ES-I3 (cell line): ENCODE measurements around the gene PCSK6.
"Not testable (repeated sequence)": the region's sequence is repeated elsewhere in the genome, so short reads cannot be mapped to it uniquely, and the experiment has no call there.

ENCODE experiments used
- H3K36me3 ChIP-seq: 2 replicates; pipeline ENCODE4 v1.6.1; 2013; ENCODE audit warnings: mild to moderate bottlenecking, low read length, control low read depth, moderate library complexity; ENCODE audit not compliant: insufficient read depth
- H3K4me1 ChIP-seq: 2 replicates; pipeline ENCODE4 v1.6.1; 2013; ENCODE audit warnings: mild to moderate bottlenecking, control low read depth, low read length; ENCODE audit not compliant: insufficient read depth
- H3K9ac ChIP-seq: 2 replicates; pipeline ENCODE4 v1.6.1; 2013; ENCODE audit warnings: low read depth, mild to moderate bottlenecking, low read length, moderate library complexity
- H3K9me3 ChIP-seq: 2 replicates; pipeline ENCODE4 v1.6.1; 2013; ENCODE audit warnings: mild to moderate bottlenecking, low read length, moderate library complexity; ENCODE audit not compliant: control insufficient read depth, insufficient read depth

Gene PCSK6

GRCh38 chr15:101427606-101428487, 61.7 kb downstream of the PCSK6 start:
- H3K36me3 ChIP-seq, result no peaks in the 10 kb centered on the region
- H3K9me3 ChIP-seq, result no peaks in the 10 kb centered on the region
- no peaks in the 10 kb centered on the region for H3K4me1 ChIP-seq
- H3K9ac ChIP-seq, result no peak overlapping the region

GRCh38 chr15:101426761-101427333, 62.7 kb downstream of the PCSK6 start:
- H3K9me3 ChIP-seq, result no peaks in the 10 kb centered on the region
- no peaks in the 10 kb centered on the region for H3K36me3 ChIP-seq
- no peaks in the 10 kb centered on the region for H3K4me1 ChIP-seq
- no peak overlapping the region for H3K9ac ChIP-seq

DNA sequence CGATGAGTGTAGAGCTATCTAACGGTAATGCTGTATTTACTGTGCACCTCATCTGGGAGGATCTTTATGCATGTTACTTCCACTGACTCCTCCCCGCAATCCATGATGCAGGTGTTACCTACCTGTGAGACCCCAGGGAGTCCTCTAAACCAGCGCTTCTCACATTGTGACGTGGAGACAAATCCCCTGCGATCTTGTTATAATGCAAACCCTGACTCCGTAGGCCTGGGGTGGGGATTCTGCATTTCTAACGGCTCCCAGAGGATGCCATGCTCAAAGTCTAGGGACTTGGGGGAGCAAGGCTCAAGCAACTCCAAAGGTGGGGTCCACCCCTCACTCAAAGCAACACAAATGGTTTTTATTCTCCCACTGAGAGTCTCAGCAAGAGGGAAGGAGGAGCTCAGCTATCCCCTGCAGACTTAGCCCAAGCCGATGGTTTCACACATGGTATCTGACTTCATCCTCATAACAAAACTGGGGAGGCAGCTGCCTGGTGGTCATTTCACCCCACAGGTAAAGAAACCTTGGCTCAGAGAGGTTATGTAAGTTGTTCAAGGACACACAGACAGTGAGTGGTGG, 63.6 kb downstream of the PCSK6 start:
- no peaks in the 10 kb centered on the region for H3K4me1 ChIP-seq
- no peaks in the 10 kb centered on the region for H3K9me3 ChIP-seq
- no peaks in the 10 kb centered on the region for H3K36me3 ChIP-seq
- no peak overlapping the region for H3K9ac ChIP-seq

- H3K9ac ChIP-seq, result no peak overlapping the region
- no peaks in the 10 kb centered on the region for H3K9me3 ChIP-seq
- H3K36me3 ChIP-seq, result no peaks in the 10 kb centered on the region
- no peaks in the 10 kb centered on the region for H3K4me1 ChIP-seq
Measured at GRCh38 chr15:101424984-101425383, 64.5 kb downstream of the PCSK6 start.

DNA sequence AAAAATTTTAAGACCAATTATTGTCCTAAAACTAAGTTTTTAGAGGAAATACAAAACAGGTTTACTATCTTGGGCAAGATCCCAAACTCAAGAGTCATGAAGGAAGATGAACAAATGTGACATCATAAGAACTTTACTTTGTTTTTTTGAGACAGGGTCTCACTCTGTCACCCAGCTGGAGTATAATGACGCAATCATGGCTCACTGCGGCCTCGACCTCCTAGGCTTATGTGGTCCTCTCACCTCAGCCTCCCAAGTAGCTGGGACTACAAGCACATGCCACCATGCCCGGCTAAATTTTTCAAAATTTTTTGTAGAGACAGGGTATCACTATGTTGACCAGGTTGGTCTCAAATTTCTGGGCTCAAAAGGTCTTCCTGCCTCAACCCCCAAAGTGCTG, 69.3 kb downstream of the PCSK6 start:
- Histone ChIP-seq H3K36me3 (no peaks in the 10 kb centered on the region), H3K9ac (no peak overlapping the region), H3K9me3 (no peaks in the 10 kb centered on the region), H3K4me1 (no peaks in the 10 kb centered on the region)

GRCh38 chr15:101416475-101416874, 73.0 kb downstream of the PCSK6 start:
- H3K9me3 ChIP-seq, result not testable (repeated sequence)

GRCh38 chr15:101413239-101413638, 76.3 kb downstream of the PCSK6 start:
- peaks cover 3% of the 10 kb centered on the region; the same call in 1 of the 2 replicates for H3K4me1 ChIP-seq
- no peak overlapping the region for H3K9ac ChIP-seq
- no peaks in the 10 kb centered on the region for H3K36me3 ChIP-seq
- no peaks in the 10 kb centered on the region for H3K9me3 ChIP-seq

More at GRCh38 chr15:101416475-101416874, 73.0 kb downstream of the PCSK6 start:
- not testable (repeated sequence) for H3K9ac ChIP-seq, H3K4me1 ChIP-seq, H3K36me3 ChIP-seq

DNA sequence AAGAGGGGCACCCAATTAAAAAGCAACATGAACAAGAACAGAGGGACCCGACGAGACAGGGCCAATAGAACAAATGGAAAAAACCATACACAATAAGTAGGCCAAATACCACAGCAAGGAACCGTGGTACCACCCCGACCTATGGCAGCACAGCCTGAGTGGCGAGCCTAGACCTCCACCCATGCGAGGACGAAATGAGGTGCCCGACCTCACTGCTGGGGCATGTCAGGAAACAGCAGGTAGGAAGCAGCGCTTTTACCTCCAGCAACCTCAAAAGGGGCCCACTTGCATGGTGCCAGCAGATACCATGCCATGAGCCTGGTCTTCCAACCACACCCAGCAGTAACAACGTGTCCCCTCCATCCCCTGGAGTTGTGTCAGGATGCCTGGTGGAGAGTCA, 77.9 kb downstream of the PCSK6 start:
- Histone ChIP-seq H3K9ac (no peak overlapping the region), H3K4me1 (peaks cover 3% of the 10 kb centered on the region; the same call in 1 of the 2 replicates), H3K36me3 (no peaks in the 10 kb centered on the region), H3K9me3 (no peaks in the 10 kb centered on the region)

DNA sequence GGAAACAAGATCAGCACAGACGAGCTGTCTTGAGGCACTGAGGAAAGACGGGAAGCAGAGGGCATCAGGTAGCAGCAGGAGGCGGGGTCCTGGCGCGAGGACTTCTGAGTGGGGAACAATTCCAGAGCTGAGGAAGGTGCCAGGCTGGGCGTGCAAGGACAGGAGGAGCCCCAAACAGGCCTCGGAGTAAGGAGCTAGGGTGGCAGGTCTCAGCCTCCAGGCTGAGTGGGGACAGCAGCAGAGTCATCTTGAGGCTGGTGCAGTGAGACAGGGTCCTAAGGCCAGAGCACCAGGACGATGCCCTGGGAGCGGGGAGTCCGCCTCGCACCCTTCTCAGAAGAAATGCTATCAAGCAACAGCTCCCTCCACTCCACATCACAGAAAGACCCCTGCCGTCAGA, 78.4 kb downstream of the PCSK6 start:
- H3K9ac ChIP-seq, result no peak overlapping the region
- no peaks in the 10 kb centered on the region for H3K9me3 ChIP-seq
- H3K36me3 ChIP-seq, result no peaks in the 10 kb centered on the region
- peaks cover 3% of the 10 kb centered on the region; the same call in 1 of the 2 replicates for H3K4me1 ChIP-seq

DNA sequence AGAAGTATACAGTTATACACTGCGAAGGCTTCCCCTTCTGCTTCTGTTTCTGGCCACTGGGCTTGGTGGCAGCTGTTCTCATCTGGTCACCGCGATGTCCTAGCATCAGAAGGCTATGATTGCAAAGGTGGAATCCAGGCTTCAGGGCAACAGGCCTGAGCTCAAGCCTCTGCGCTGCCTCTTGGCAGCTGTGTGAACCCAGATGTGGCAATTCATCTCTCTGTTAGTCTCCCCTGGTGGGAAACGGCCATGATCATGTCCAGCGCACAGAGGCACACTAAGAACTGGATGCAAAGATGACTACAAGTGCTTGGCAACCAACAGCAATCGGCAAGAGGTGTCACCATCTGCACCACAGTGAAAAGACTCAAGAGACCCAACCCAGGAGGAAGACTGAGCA, 78.9 kb downstream of the PCSK6 start:
- H3K36me3 ChIP-seq, result no peaks in the 10 kb centered on the region
- H3K9ac ChIP-seq, result no peak overlapping the region
- no peaks in the 10 kb centered on the region for H3K9me3 ChIP-seq
- H3K4me1 ChIP-seq, result peaks cover 3% of the 10 kb centered on the region; the same call in 1 of the 2 replicates

GRCh38 chr15:101409621-101410020, 79.9 kb downstream of the PCSK6 start:
- H3K9ac ChIP-seq, result no peak overlapping the region
- no peaks in the 10 kb centered on the region for H3K9me3 ChIP-seq
- no peaks in the 10 kb centered on the region for H3K36me3 ChIP-seq
- H3K4me1 ChIP-seq, result peaks cover 3% of the 10 kb centered on the region; the same call in 1 of the 2 replicates

GRCh38 chr15:101407966-101408775, 81.3 kb downstream of the PCSK6 start:
- Histone ChIP-seq H3K4me1 (peaks cover 3% of the 10 kb centered on the region; the same call in 1 of the 2 replicates), H3K9me3 (no peaks in the 10 kb centered on the region), H3K36me3 (no peaks in the 10 kb centered on the region), H3K9ac (no peak overlapping the region)

DNA sequence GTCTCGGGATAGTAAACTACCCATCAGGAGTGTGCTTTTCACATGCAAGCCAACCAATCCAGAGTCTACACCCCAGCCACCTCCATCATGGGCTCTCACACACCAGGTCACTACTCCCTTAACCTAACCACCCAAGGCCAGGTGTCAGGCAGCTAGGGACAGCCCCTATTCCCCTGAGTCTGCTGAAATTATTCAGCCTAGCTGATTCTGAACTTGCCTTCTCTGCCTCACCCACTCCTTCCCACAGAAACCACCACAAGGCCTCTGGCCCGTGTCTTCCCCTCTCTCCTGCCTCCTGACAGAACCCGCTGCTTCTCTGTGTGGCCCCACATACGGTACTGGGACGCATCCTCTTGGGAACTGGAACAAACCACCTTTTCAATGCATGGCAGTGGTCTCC, 82.1 kb downstream of the PCSK6 start:
- no peaks in the 10 kb centered on the region for H3K9me3 ChIP-seq
- no peak overlapping the region for H3K9ac ChIP-seq
- H3K4me1 ChIP-seq, result peaks cover 3% of the 10 kb centered on the region; the same call in 1 of the 2 replicates
- H3K36me3 ChIP-seq, result no peaks in the 10 kb centered on the region

DNA sequence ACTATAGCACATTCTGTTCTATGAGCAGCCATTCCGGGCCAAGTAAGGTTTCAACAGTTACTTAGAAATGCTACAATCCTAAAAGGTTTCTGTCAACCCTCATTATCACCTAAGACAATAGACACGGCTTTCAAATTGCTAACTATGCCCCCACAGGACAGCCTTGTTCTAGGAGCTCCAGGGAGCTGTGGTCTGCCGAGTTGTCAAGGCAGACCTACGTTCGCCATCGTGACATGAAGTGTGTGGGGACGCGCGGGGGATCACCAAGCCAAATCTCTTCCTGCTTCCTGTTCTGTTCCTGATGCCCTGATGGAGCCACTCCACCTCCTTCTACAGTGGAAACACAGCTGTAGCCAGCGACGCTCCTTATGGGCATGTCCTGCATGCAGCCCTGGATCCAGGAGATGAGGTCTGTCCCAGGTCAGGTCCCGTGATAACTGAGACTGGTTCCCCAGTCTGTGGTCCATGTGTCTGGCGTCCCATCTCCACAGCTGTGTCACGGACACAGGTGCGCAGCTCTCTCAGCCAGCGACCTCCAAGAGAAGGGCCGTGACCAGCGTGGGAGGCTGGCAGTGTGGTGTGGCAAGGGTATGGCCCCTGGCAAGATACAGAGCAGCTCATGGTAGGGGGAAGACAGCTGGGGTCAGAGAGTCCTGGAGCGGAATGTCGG, 82.8 kb downstream of the PCSK6 start:
- H3K36me3 ChIP-seq, result no peaks in the 10 kb centered on the region
- no peak overlapping the region for H3K9ac ChIP-seq
- no peaks in the 10 kb centered on the region for H3K9me3 ChIP-seq
- H3K4me1 ChIP-seq, result peaks cover 3% of the 10 kb centered on the region; the same call in 1 of the 2 replicates
